ENCODE data around the gene TCF7L2. TPM values are rescaled to one million over a fixed set of nuclear protein-coding genes. Genes with fewer than 3 reads are reported as not detected.

The TCF7L2 gene
- polyA plus RNA-seq, 3 donors = 2.1 to 23.5 (median 6.1) TPM

DNA sequence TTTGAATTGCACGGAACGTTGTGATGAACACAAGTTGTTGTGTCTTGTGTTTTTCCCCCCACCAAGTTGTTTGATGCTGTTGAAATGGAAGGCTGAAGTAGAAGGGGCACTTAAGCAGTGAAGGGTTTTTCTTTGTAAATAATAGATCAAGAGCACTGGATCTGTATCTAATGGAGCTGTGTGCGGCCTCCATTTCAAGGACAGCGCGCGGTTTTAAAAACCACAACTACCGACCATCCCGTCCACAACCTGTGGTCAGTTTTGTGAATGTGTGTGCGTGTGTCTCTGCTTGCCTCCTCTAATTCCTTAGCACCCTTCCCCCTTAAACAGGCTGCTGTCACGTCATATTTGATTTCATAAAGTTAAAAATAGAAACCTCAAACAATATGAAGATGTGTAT lies 165.5 kb downstream of the TCF7L2 start:
- TF ChIP-seq, protein P1, sequence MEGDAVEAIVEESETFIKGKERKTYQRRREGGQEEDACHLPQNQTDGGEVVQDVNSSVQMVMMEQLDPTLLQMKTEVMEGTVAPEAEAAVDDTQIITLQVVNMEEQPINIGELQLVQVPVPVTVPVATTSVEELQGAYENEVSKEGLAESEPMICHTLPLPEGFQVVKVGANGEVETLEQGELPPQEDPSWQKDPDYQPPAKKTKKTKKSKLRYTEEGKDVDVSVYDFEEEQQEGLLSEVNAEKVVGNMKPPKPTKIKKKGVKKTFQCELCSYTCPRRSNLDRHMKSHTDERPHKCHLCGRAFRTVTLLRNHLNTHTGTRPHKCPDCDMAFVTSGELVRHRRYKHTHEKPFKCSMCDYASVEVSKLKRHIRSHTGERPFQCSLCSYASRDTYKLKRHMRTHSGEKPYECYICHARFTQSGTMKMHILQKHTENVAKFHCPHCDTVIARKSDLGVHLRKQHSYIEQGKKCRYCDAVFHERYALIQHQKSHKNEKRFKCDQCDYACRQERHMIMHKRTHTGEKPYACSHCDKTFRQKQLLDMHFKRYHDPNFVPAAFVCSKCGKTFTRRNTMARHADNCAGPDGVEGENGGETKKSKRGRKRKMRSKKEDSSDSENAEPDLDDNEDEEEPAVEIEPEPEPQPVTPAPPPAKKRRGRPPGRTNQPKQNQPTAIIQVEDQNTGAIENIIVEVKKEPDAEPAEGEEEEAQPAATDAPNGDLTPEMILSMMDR (IDR thresholded peaks at IDR 0.05) = no peak
- Histone ChIP-seq H3K9ac (ENCODE audit: insufficient read depth, low read length, poor library complexity, severe bottlenecking) (no peak overlapping the region), H2AFZ (ENCODE audit: insufficient read depth, low read depth, low read length, poor library complexity, severe bottlenecking) (no peak overlapping the region), H4K20me1 (ENCODE audit: insufficient read depth, low read length) (peaks cover 93% of the 10 kb centered on the region), H3K36me3 (replicated peaks in 1 of 2; ENCODE audit: control insufficient read depth in 1 of 2, insufficient read depth in 2 of 2, low read length in 2 of 2) (no peaks in the 10 kb centered on the region), H3K4me3 (replicated peaks in 1 of 3; ENCODE audit: low read depth in 2 of 3, low read length in 3 of 3) (no peak overlapping the region), H3K9me3 (replicated peaks in 1 of 2; ENCODE audit: control insufficient read depth in 1 of 2, insufficient read depth in 1 of 2, low read length in 2 of 2) (no peaks in the 10 kb centered on the region), H3K79me2 (ENCODE audit: insufficient read depth, low read length) (no peaks in the 10 kb centered on the region), H3K4me2 (replicated peaks; ENCODE audit: extremely low read depth, low read length, poor library complexity, severe bottlenecking) (no peak overlapping the region), H3K27me3 (ENCODE audit: control insufficient read depth in 2 of 2, insufficient read depth in 2 of 2, low read length in 2 of 2) (no peaks in the 10 kb centered on the region), H3K27ac (ENCODE audit: low read depth in 1 of 2, low read length in 2 of 2) (no peak overlapping the region), H3K4me1 (ENCODE audit: control insufficient read depth in 1 of 2, insufficient read depth in 2 of 2, low read length in 2 of 2) (peaks cover 0 to 3% of the 10 kb centered on the region in 2 donors)
- H3K9me3 Mint-ChIP-seq = peaks cover 0 to 3% (median 0%) of the 10 kb centered on the region in 7 donors
- H3K36me3 Mint-ChIP-seq = peaks cover 6 to 8% of the 10 kb centered on the region in 2 donors
- H3K4me3 Mint-ChIP-seq = no peak overlapping the region
- H3K4me1 Mint-ChIP-seq = peaks cover 7% of the 10 kb centered on the region
- 100% methylated on average over 1 of the region's 10 CpGs for WGBS (ENCODE audit: insufficient coverage)
- peaks cover 3 to 4% (median 3%) of the 10 kb centered on the region in 3 donors for H3K27me3 Mint-ChIP-seq (ENCODE audit: low read depth in 3 of 3)
- intact Hi-C loops (cut with micrococcal nuclease) = no loop called here
- DNase-seq = no peak
- no peak overlapping the region for H3K27ac Mint-ChIP-seq

DNA sequence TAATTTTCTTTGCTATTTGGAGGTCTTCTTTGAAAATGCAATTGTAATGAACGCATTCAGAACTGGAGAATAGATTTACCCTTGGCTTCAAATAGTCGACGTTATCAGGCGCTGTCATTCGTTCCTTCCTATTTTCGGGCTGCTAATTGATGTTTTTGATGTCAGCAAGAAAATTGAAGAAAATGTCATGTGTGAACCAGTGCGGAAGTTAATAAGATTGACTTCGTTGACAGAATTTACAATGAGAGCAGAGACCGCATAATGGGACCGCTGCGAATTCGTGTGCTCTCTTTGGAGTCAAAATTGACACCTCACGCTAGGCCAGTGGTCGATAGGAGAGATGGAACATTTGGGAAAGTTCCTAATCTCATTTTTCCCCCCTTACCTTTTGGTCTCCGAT lies 168.8 kb downstream of the TCF7L2 start:
- H3K4me2 ChIP-seq (replicated peaks; ENCODE audit: extremely low read depth, low read length, poor library complexity, severe bottlenecking) = no peak overlapping the region
- Mint-ChIP-seq H3K9me3 (peaks cover 0 to 3% (median 0%) of the 10 kb centered on the region in 7 donors), H3K4me1 (peaks cover 16% of the 10 kb centered on the region), H3K27me3 (ENCODE audit: low read depth in 3 of 3) (peaks cover 3 to 7% (median 6%) of the 10 kb centered on the region in 3 donors), H3K27ac (no peak overlapping the region), H3K36me3 (peaks cover 7 to 8% of the 10 kb centered on the region in 2 donors), H3K4me3 (no peak overlapping the region)
- H3K9me3 ChIP-seq (replicated peaks in 1 of 2; ENCODE audit: control insufficient read depth in 1 of 2, insufficient read depth in 1 of 2, low read length in 2 of 2) = no peaks in the 10 kb centered on the region
- no peaks in the 10 kb centered on the region for H3K27me3 ChIP-seq (ENCODE audit: control insufficient read depth in 2 of 2, insufficient read depth in 2 of 2, low read length in 2 of 2)
- no peak overlapping the region for H2AFZ ChIP-seq (ENCODE audit: insufficient read depth, low read depth, low read length, poor library complexity, severe bottlenecking)
- no peak overlapping the region for H3K9ac ChIP-seq (ENCODE audit: insufficient read depth, low read length, poor library complexity, severe bottlenecking)
- H3K27ac ChIP-seq (ENCODE audit: low read depth in 1 of 2, low read length in 2 of 2) = no peak overlapping the region
- no peaks in the 10 kb centered on the region for H3K36me3 ChIP-seq (replicated peaks in 1 of 2; ENCODE audit: control insufficient read depth in 1 of 2, insufficient read depth in 2 of 2, low read length in 2 of 2)
- TF ChIP-seq, protein P1 (IDR thresholded peaks at IDR 0.05) = no peak
- no peak for DNase-seq
- peaks cover 4 to 8% of the 10 kb centered on the region in 2 donors for H3K4me1 ChIP-seq (ENCODE audit: control insufficient read depth in 1 of 2, insufficient read depth in 2 of 2, low read length in 2 of 2)
- no peaks in the 10 kb centered on the region for H3K79me2 ChIP-seq (ENCODE audit: insufficient read depth, low read length)
- WGBS (ENCODE audit: insufficient coverage) = 97% methylated on average over 8 of the region's 15 CpGs
- intact Hi-C loops (cut with micrococcal nuclease) = no loop called here
- no peak overlapping the region for H3K4me3 ChIP-seq (replicated peaks in 1 of 3; ENCODE audit: low read depth in 2 of 3, low read length in 3 of 3)
- H4K20me1 ChIP-seq (ENCODE audit: insufficient read depth, low read length) = peaks cover 93% of the 10 kb centered on the region
